CD4-positive, alpha-beta T cell treated with Interleukin-17A for 4 hours (primary cell): ENCODE measurements around the gene KMO.

Experiments
- DNase-seq: peaks from one replicate; pipeline ENCODE4 v3.0.0-alpha.2; 2020; ENCODE audit warnings: mixed read lengths

Gene KMO

GRCh38 chr1:241532162-241532531 is at the start of gene KMO:
Gene KMO, plus strand, starts transcription at chr1:241532378. Its CDS starts 67 bp downstream, at chr1:241532445.
- no peak for DNase-seq

GRCh38 chr1:241482761-241483250 is 49.4 kb upstream of the KMO start:
- no peak for DNase-seq

- no peak for DNase-seq
These were observed 47.0 kb upstream of the KMO start for GRCh38 chr1:241485145-241485544.

GRCh38 chr1:241485554-241485992 is 46.6 kb upstream of the KMO start:
- DNase-seq, result no peak

- no peak for DNase-seq
These were observed 43.4 kb upstream of the KMO start for GRCh38 chr1:241488739-241489138.

- DNase-seq, result no peak
These were observed 36.4 kb upstream of the KMO start for GRCh38 chr1:241495741-241496140.

DNA sequence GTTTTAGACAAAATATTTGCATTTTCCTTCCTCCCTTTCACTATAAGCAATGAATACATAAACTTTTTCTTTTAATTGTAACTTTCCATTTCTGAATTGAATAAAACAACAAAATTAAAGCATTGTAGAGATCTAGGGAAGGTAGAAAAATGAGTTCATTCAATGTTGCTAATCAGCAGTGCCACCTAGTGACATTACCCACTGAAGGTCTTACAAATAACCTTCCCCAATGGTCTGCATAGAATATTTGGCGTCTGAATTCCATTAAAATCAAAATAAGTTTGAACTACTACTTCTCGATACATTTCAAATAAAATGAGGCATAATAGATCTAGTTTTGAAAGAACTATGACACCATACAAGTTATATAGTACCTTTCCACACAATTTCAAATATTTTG is 32.3 kb upstream of the KMO start:
- DNase-seq, result no peak

DNA sequence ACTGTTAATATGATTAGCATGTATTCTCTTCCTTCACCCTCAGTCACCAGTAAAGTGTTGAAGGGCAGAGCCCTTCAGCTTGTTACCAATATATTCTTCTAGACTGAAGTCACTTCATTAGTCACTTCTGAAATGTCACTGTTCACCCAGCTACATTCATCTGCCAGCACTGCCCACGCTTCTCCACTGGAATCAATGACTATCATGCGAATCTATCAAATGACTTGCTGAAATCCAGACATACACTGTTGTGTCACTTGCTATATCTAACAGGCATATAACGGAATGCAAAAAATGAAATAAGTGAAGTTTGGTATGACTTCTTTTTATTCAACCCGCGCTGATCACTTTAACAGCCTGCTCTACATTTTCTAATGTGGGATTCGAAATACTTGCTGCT is 28.7 kb upstream of the KMO start:
- no peak for DNase-seq

DNA sequence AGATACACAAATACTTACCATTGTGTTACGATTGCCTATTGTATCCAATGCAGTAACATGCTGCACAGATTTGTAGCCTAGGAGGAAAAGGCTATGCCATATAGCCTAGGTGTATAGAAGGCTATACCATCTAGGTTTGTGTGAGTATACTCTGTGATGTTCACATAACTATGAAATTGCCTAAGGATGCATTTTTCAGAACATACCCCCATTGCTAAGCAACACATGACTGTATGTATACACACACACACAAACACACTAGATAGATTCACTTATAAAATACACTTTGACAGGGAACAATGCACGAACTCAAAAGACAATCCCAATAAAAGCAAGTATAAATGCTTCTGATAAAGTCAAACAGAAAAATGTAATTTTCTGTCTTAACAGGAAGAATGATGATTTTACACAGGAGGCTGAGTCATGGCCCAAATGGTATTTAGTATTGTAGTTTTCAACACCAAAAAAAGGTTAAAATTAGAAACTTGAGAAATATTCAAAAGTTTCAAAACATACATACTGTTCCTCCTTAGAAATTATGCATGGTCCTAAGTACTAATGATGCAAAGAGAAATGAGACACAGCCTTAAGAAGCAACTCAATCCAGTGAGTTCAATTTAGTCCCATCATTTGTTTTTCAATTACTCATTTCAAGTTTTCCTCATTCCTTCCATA is 24.9 kb upstream of the KMO start:
- no peak for DNase-seq

DNA sequence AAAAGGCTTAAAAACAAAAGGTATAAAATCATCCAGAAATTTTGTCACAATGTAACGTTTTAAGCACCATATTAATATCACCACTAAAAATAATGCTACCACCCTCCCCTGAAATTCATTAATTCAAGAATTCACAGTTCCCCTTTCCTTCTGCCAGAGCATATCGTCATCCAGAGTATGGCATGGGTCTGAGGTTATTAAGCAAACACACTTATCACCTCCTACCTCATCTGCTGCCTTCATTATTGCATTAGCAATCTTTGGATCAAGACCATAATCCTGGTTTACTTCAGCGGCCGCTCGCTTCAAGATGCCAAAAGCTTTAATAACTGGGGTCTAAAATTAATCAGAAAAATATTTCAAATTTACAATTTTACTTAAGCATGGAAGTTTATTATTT is 18.8 kb upstream of the KMO start:
- DNase-seq, result no peak

- DNase-seq, result no peak
These were observed 13.5 kb upstream of the KMO start for GRCh38 chr1:241518476-241519307.

DNA sequence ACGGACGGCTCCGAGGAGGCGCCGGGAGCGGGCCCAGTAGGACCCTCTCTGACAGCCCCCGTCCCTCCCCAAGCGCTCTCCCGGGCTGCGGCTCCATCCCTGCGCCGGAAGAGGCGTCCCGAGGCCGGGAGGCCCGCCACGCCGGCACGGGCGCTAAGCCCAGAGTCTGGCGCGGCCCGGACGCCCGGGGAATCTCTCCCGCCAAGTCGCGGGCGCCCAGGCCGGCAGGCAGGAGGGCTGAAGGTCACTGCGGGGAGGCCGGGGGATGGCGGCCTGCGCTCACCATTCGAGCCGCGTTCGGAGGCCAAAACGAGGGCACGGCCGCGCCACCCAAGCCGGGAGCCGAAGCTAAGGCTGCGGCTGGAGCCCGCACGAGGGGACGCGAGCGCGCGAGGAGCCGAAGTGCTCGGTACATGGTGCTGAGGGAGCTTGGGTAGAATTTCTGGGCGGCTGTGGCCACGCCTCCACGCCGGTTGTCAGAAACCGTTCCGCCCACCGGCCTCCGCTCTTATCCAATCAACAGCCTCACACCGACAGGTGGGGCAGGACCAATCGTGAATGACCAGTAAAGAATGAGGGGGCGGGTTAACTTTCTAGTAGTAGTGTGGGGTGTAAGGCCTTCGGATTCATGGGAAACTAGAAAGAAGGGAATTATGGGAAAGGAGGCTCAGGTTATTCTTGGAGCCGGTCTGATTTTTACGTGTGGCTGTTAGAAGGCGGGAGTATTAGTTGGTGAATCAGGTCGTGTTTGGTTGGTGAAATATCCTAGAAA is 12.7 kb upstream of the KMO start, which contains the start of gene FH:
TSS of gene FH (minus strand) at position 448 of the 772 bp plus-strand sequence. CDS start at position 415, 33 bp downstream.
- peak; percentile 95 for DNase-seq

- no peak for DNase-seq
These were observed 12.1 kb upstream of the KMO start for GRCh38 chr1:241520080-241520465.

- DNase-seq, result no peak
These were observed 10.5 kb upstream of the KMO start for GRCh38 chr1:241521718-241522117.

- DNase-seq, result no peak
These were observed 7.2 kb upstream of the KMO start for GRCh38 chr1:241525026-241525425.

DNA sequence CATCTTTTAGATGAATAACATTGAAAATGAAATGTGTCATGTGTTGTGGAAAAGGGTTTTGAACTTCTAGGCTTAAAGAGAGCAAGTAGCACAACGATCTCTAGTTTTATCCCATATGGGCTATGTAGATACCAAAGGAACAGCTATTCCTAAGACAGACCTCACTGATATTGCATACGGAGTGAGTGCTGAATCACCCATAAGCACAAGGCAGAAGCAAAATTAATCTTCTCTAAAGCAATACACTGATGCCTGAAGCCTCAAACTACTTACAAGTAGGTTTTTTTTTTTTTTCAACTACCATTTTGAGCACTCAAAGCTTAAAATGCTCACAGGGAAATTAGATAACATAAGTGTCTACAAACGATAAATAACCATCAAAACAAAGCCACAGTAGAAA is 5.0 kb upstream of the KMO start:
- DNase-seq, result no peak

GRCh38 chr1:241531195-241532161 is 700 bp upstream of the KMO start:
- DNase-seq, result no peak

DNA sequence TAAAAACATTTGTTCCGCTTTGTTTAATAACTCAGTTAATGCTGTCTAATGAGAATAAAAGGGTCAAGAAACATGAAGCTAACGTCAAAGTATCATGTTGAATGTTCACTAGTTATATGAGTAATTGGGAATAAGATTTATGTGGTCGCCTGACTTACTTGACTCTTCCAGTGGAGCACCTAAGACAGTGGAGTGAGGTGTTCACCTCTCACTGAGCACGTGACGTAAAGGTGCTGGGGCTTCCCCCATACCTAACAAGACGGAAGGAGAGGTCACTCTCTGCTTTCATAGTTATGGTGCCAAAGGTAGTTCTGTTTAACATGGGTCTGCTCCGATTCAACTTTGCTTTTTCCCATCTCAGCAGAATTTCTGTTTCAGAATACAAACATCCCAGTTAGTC is 686 bp downstream of the KMO start:
- no peak for DNase-seq

DNA sequence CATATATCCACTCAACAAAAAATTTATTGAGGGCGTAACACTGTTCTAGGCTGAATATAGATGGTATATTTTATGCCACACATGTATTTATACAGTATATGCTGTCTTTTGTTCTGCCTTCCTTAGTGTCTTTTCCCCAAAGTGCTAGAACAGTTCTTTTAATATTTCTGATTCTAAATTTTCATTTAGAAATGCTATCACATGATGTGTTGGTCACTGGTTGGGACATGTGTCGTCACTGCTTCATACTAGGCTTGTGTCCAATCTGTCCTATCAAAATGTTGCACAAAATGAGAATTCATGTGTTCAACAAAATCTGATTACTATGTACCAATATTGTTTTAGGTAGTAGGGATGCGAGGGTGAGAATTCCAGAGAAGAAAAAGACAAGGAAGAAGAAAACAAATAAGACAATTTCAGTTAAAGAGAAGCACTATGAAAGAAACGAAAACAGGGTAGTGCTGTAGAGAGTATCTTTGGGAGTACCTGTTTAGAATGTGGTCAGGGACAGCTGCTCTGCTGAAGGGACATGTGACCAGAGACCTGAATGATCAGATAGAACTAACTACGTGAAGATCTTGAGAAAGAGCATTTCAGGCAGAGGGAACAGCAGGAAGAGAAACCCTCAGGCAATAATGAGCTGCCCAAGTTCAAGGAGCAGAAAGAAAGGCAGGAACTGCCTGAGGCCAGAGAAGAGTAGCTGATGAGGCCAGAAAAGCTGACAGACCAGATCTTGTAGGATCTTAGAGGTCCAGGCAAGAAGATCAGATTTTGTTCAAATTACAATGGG is 1.3 kb downstream of the KMO start:
- DNase-seq, result no peak

GRCh38 chr1:241536304-241536703 is 4.1 kb downstream of the KMO start:
- DNase-seq, result no peak

- DNase-seq, result no peak
These were observed 4.8 kb downstream of the KMO start for GRCh38 chr1:241536969-241537368.
